GM12878 (cell line): ENCODE measurements around the gene CHMP1A. TPM values are rescaled to one million over a fixed set of nuclear protein-coding genes. Genes with fewer than 3 reads are reported as not detected.

Experiments used
- ATAC-seq: fragments of 200-7000 bp; cut with Tn5 transposase; 3 replicates; pipeline ENCODE4 v1.9.1; 2020; ENCODE audit warnings: mild to moderate bottlenecking, moderate library complexity
- BruUV-seq: library from RNA; stranded (reverse); fragments of 400-500 nt; replicated peaks from 2 replicates; lab custom pipeline; 2021; lab: Mats Ljungman, UMichigan
- CTCF ChIA-PET: fragments of 300-600 bp; sonication (Branson Sonifier 250); formaldehyde crosslinking; extraction: SDS; loops from one replicate; lab custom pipeline; 2021; ENCODE audit warnings: inconsistent platforms; lab: Yijun Ruan, JAX
- POLR2A ChIA-PET: fragments of 350-600 bp; formaldehyde crosslinking; extraction: SDS; loops from one replicate; lab custom pipeline; 2021; ENCODE audit warnings: inconsistent platforms; lab: Charles Lee
- RAD21 ChIA-PET: fragments of 300-600 bp; sonication (Branson Sonifier 250); formaldehyde crosslinking; loops from one replicate; lab custom pipeline; 2023; ENCODE audit warnings: antibody characterized with exemption; ENCODE audit not compliant: unreplicated experiment; lab: Charles Lee
- SMC1A ChIA-PET: fragments of 300-600 bp; sonication (Branson Sonifier 250); formaldehyde crosslinking; loops from one replicate; lab custom pipeline; 2023; ENCODE audit not compliant: unreplicated experiment, uncharacterized antibody; lab: Charles Lee
- DNase-seq: peaks from one replicate; pipeline ENCODE4 v3.0.0-alpha.2; 2011; ENCODE audit warnings: low read depth, low spot score
- FAIRE-seq: peaks from 3 replicates; lab custom pipeline; 2011; peaks lifted over from hg19 to GRCh38; lab: Jason Lieb, UNC
- H2AFZ ChIP-seq: 2 replicates; pipeline ENCODE4 v1.6.0; 2011; ENCODE audit warnings: low read depth, low read length, control low read depth; ENCODE audit not compliant: control insufficient read depth
- H3K27ac ChIP-seq: 2 replicates; pipeline ENCODE4 v1.5.1; 2011; ENCODE audit warnings: control low read depth; ENCODE audit not compliant: control insufficient read depth, insufficient read depth
- H3K27me3 ChIP-seq, 2 experiments: replicated peaks in 1 of 2; 2 replicates each; pipeline versions ENCODE4 v1.6.0 to v1.6.1; 2011; ENCODE audit warnings: low read length in 1 of 2; ENCODE audit not compliant: control insufficient read depth in 2 of 2, insufficient read depth in 2 of 2
- H3K36me3 ChIP-seq, 2 experiments: 2 replicates each; pipeline ENCODE4 v1.5.1; 2011; ENCODE audit warnings: low read length in 1 of 2; ENCODE audit not compliant: control insufficient read depth in 2 of 2, insufficient read depth in 2 of 2
- H3K4me1 ChIP-seq: 2 replicates; pipeline ENCODE4 v1.6.1; 2011; ENCODE audit warnings: mild to moderate bottlenecking, low read length, moderate library complexity, mixed read lengths; ENCODE audit not compliant: control insufficient read depth, insufficient read depth
- H3K4me2 ChIP-seq: 2 replicates; pipeline ENCODE4 v1.6.0; 2011; ENCODE audit warnings: control low read depth; ENCODE audit not compliant: control insufficient read depth, insufficient read depth
- H3K4me3 ChIP-seq: fragments of 200-600 bp; sonication (generic); 2 replicates; pipeline ENCODE4 v1.5.1; 2016
- H3K79me2 ChIP-seq: 2 replicates; pipeline ENCODE4 v1.6.0; 2011; ENCODE audit warnings: low read length; ENCODE audit not compliant: control insufficient read depth, insufficient read depth
- H3K9ac ChIP-seq: 2 replicates; pipeline ENCODE4 v1.8.0; 2011; ENCODE audit warnings: low read length, control low read depth, mixed read lengths; ENCODE audit not compliant: control insufficient read depth, insufficient read depth
- H3K9me3 ChIP-seq: replicated peaks from 3 replicates; pipeline ENCODE4 v1.5.1; 2011; ENCODE audit warnings: mild to moderate bottlenecking, low read length; ENCODE audit not compliant: control insufficient read depth, insufficient read depth
- H4K20me1 ChIP-seq: 2 replicates; pipeline ENCODE4 v1.6.0; 2011; ENCODE audit not compliant: control insufficient read depth, insufficient read depth
- NFYA ChIP-seq: IDR thresholded peaks from 2 replicates; pipeline ENCODE4 v1.6.1; 2011; ENCODE audit warnings: low read depth, mild to moderate bottlenecking, low read length, improper control_type of control experiment, borderline replicate concordance
- WGBS: methylation state at CpG from one replicate; pipeline ENCODE4 v1.1.6; 2016; ENCODE audit warnings: low lambda C conversion rate; ENCODE audit not compliant: insufficient replicate concordance, insufficient coverage; ENCODE audit errors: missing lambda C conversion rate; 5-methylcytosine and 5-hydroxymethylcytosine counted together
- in situ Hi-C: fragments of 300-500 bp; cut with MboI; formaldehyde crosslinking; loops from 9 replicates; pipeline ENCODE4 v1.14.3; 2018; ENCODE audit warnings: mixed read lengths
- intact Hi-C: fragments of 100-400 bp; cut with micrococcal nuclease; formaldehyde crosslinking; loops from one replicate; pipeline ENCODE4 v1.14.2; 2022; ENCODE audit not compliant: unreplicated experiment
- polyA plus RNA-seq, 11 experiments: library from polyadenylated mRNA; depleted of rRNA in 4 of 11; unstranded in 6 of 11; stranded (reverse) in 5 of 11; fragments of >200 nt; fragmentation: Nextera tagmentation in 4 of 11; fragmentation: Illumina TruSeq in 1 of 11; extraction: Ambion mirVana in 4 of 11; extraction: Trizol in 1 of 11; gene quantifications; 1 replicate in 1 of 11; 2 replicates in 10 of 11; pipeline versions ENCODE4 v1.2.1 to v1.2.3, GENCODE V29; 2011 to 2016; ENCODE audit warnings: inconsistent platforms in 2 of 11, missing spikeins in 2 of 11, low read depth in 1 of 11
- total RNA-seq, 4 experiments: library from RNA; depleted of rRNA in 3 of 4; stranded (reverse); fragments of >200 nt in 3 of 4; fragmentation: Illumina TruSeq in 1 of 4; extraction: Trizol in 1 of 4; gene quantifications; 2 replicates each; pipeline versions ENCODE4 v1.2.1 to v1.2.3, GENCODE V29; 2013 to 2021
- TF ChIP-seq, protein P1 (sequence below), 3 experiments: IDR thresholded peaks in 2 of 3; conservative IDR thresholded peaks in 1 of 3; 2 replicates each; pipeline ENCODE4 v1.5.1; 2011; ENCODE audit warnings: low read depth in 3 of 3, low read length in 3 of 3, mild to moderate bottlenecking in 3 of 3, control low read depth in 2 of 3, moderate library complexity in 2 of 3, inconsistent platforms in 1 of 3, mixed read lengths in 1 of 3; ENCODE audit not compliant: control insufficient read depth in 2 of 3, insufficient read depth in 1 of 3; ENCODE audit errors: extremely low read depth in 1 of 3

Gene CHMP1A
- total and polyA plus RNA-seq, 10 of the 15 experiments (the other 5 are each of a cell fraction or from before 2014, with no cell fraction given), result 1.0 to 86.7 (median 54.7) TPM

DNA sequence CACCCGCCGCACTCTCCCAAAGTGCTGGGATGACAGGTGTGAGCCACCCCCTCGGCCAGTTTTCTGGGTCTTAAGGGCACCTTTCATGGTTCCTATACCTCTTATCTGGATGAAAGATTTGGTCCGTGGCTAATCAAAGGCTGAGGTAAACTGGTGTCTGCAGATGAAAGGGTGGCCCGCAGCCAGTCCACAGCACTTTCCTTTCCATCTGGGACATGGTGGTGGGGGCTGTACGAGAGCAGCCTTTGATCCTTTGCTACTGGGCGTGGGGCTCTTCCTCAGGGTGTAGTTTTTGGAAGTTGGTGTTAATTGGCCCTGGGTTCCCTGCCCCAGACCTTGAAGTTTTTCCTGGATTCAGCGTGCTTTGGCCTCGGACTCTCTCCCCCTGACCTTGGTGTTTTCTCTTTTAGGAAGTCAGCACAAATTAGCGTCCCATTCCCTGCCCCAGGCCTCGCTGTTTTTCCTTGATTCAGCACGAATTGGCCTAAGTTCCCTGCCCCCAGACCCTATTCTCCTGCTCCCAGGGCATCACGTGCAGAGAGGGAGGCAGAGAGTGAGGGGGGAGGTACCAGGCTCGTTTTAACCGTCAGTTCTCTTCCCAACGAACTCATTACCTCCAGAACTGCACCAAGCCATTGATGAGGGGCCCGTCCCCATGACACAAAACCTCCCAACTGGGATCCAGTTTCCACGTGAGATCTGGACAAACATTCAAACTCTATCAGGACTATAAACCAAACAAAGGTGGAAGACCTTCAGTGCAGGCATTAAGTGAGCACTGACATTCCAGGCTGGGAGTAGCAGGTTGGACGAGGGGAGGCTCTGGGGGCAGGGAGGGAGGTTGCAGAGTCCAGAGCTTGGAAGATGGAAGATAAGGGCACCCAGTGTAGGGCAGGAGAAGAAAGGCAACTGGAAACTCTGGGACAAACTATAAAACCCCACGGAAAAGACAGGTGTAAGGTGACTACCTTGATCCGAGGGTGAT, 32.4 kb downstream of the CHMP1A start:
- CTCF ChIA-PET, result no interaction called here
- intact Hi-C loops, result no loop called here
- 32% methylated on average over 21 of the region's 21 CpGs for WGBS

More for the DNA sequence above, 32.4 kb downstream of the CHMP1A start:
- TF ChIP-seq NFYA, result no peak
- TF ChIP-seq, protein P1, sequence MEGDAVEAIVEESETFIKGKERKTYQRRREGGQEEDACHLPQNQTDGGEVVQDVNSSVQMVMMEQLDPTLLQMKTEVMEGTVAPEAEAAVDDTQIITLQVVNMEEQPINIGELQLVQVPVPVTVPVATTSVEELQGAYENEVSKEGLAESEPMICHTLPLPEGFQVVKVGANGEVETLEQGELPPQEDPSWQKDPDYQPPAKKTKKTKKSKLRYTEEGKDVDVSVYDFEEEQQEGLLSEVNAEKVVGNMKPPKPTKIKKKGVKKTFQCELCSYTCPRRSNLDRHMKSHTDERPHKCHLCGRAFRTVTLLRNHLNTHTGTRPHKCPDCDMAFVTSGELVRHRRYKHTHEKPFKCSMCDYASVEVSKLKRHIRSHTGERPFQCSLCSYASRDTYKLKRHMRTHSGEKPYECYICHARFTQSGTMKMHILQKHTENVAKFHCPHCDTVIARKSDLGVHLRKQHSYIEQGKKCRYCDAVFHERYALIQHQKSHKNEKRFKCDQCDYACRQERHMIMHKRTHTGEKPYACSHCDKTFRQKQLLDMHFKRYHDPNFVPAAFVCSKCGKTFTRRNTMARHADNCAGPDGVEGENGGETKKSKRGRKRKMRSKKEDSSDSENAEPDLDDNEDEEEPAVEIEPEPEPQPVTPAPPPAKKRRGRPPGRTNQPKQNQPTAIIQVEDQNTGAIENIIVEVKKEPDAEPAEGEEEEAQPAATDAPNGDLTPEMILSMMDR (IDR thresholded peaks at IDR 0.05 in 2 of 3, conservative IDR thresholded peaks at IDR 0.05 in 1 of 3; ENCODE audit: control insufficient read depth in 2 of 3, extremely low read depth in 1 of 3, insufficient read depth in 1 of 3, low read depth in 3 of 3, low read length in 3 of 3), result no peak
- TF ChIP-seq, all 136 proteins: peak for 0
- in situ Hi-C loops, result no loop called here
- ChIA-PET SMC1A (no interaction called here), POLR2A (no interaction called here), RAD21 (no interaction called here)
- Histone ChIP-seq H3K4me1 (no peaks in the 10 kb centered on the region), H3K27me3 (0 out of 4 replicates have a peak, but pooled peaks cover 0 to 2% of the 10 kb centered on the region in 2 experiments), H4K20me1 (no peaks in the 10 kb centered on the region), H2AFZ (no peak overlapping the region), H3K79me2 (no peaks in the 10 kb centered on the region), H3K36me3 (no peaks in the 10 kb centered on the region), H3K9ac (no peak overlapping the region), H3K4me2 (no peak overlapping the region), H3K4me3 (no peak overlapping the region), H3K27ac (no peak overlapping the region), H3K9me3 (no peaks in the 10 kb centered on the region)
- ATAC-seq, result no peak
- FAIRE-seq, result no peak
- DNase-seq, result no peak
- no TSS peak for BruUV-seq
